GM18867 (cell line): ENCODE results near the gene NUP210.

Experiments
- ATAC-seq: cut with Tn5 transposase; IDR thresholded peaks from one replicate; pipeline ENCODE4 v1.9.1; 2021; ENCODE audit warnings: mild to moderate bottlenecking, moderate library complexity; ENCODE audit not compliant: unreplicated experiment

NUP210 gene

DNA sequence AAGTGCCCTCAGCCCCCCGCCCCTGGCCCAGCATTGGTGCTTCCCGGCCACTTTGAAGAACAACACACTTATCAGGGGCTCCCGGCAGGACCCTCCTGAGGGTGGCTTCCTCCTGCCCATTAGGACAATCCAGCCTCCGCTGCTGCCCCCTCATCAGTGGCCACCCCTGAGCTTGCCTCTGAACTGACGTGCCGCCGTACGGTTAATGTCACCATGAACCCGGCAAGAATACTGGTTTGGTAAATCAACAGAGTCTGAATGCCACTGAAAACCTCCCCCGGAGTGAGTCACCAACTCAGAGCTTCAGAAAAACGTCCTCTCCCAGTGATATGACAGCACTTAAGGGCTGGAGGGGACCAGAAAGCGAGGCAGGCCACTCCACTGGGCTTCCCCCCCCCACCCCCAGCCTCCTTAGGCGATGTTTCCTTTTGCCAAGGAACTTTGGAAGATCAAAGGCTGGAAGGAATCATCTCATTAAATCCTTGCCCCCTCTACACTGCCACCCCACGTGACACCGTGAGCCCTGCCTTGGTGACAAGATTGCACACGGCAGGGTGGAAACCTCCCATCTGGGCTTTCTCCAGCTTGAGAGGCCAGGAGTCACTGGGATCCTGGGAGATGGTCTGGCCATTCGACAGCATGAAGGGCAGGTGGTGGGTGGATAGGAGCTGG lies 142.1 kb downstream of the NUP210 start:
- ATAC-seq = no peak

DNA sequence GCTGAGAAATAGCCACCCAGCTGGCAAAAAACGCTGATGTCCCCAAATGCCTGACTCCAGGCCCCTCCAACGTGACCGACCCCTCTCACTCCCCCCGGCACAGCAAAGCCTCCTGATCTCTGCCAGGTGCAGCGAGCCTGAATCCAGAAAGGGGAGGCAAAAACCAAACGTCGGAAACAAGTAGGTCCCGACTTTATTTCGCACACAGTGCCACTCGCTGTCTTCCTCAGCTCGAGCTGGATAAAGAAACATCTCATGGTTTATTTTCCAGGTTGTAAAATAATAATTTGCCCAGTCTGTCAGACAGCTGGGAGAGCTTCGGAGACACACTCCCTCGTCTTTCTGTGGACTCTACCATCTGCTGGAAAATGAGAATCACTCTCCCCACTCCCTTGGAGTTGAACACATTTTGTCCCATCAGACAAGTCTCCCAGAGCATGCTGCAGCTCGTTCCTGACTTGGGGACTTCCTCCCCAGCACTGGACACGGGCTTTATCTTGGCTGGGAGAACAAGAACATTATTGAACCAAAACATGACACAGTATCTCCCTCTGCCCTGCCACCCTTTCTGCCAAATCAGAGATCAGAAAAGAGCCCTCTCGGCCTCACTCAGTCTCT lies 142.8 kb downstream of the NUP210 start:
- ATAC-seq = no peak

DNA sequence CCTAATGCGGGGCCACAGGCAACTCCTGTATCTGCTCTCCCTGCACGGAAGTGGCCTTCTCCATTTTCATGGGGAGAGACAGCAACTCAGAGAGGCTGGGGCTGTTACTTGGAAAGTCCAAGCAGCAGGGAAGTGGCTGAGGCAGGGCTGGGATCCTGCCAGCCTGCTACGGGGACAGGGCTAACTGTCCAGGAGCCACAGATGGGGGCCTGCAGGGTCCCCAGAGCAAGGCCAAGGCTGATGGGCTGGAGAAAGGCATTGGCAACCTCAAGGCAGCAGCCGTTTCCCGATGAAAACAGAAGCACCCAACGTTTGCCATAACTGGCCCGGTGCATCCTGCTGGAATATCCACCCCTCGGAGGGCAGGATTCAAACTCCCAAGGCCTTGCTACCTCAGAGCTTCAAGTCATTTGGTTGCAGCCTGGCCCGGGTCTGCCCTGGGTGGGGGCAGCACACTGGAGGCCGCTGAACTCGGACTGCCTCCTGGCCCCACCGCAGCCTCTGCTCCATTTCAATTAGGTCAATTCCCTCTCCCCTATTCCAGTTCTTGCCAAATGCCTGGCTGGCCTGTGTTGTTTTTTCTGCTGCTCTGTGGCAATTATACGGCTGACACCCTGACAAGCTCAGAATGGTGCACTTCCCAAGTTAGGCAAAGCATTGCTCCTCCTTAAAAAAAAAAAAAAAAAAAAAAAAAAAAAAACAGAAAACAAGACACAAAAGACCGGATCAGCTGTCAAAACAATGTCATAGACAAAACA lies 143.5 kb downstream of the NUP210 start:
- no peak for ATAC-seq

DNA sequence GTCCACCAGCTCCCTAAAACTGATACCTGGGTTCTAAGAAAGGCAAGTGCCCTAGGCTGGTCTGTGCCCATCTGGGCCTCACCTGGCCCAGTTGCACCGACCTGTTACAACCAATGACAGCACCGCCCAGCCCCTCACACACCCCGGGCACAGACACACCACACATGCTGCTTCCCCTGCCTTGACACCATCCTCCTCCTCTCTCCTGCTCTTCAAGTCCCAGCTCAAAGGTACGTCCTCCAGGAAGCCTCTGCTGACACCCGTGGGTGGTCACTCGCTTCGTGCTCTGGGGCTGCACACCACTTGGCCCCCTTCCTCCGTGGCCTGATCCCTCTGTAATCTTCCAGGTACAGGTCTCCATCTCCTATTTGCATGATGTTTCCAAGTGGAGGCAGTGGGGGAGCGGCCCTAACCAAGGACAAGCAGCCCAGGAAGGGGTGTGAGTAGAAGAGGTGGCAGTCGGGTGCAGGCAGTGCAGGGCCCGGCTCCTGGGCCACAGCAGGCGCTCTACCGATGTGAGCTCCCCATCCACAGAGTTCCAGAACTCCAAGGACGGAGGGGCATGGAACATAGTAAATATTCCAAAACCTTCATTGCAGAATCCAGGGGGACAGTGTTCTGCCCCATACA lies 144.6 kb downstream of the NUP210 start:
- ATAC-seq = no peak

DNA sequence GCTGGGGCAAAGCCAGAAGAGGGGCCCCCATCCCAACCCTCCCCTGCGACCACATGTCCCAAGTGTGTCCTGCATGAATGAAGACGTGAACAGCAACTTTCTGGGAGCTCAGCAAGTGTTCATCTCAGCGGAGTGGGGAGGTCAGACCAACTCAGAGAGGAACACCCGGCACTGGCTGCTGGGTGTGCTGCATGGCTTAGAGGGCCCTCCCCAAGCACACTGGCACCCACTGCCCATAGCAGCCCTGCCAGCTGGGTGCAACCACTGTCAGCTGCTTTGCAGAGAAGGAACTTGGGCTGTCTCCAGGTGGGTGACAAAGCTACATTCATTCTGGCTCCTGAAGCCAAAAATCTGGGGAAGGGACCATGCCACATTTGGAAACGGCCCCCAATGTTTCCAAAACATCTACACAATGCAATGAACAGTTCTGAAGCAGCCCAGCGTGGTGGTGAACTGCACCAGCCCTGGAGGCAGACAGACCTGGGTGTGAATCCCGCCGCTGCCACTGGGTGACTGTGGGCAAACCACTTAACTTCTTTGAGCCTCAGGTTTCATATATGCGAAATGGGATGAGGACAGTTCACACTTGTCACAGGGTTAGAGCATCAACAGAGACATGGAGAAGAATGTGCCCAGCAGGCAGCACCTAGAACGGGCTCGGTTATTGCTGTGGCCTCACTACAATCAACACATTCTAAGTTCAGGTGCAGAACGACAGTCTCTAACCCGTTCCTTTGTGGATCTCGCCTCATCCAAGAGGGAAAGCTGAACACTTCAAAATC lies 145.4 kb downstream of the NUP210 start:
- ATAC-seq = no peak

DNA sequence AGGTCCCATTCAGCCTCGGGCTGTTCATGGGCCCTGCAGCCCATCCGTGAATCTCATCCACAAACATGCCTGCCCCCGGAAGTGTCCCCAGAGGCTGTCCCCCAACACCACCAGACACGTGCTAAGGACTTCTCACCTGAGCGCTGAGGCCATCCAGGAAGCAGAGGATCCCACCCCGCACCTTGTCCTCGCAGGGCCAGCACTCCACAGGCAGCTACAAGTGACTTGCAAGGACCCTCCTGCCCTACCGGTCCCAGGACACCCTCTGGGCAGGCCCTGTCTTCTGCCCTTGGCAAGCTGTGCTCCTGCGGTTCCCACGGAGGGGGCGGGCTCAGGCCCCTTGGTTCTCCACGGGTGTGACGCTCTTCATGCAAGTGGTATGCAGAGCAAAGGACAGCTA lies 146.0 kb downstream of the NUP210 start:
- no peak for ATAC-seq

DNA sequence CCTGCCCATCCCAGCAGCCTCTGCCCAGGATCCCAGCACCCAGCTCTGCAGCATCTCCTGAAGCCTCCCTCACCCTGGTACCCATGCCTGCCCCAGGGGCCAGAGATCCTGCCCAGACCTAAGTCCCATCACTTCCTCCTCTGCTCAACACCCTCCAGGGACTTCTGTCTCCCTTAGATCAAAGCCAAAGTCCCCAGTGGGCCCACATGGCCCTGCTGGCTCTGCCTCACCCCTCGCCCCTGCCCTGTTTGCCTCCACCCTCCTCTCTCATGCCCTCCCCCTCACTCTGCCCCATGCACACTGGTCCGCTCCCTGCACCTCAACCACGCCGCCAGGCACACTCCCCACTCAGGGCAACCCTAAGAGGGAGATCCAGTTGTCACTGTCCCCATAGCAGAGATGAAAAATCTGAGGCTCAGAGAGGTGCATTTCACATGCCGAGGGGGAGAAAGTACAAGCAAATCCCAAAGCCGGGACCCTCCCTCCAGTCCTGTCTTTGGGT lies 146.5 kb downstream of the NUP210 start:
- ATAC-seq = no peak

DNA sequence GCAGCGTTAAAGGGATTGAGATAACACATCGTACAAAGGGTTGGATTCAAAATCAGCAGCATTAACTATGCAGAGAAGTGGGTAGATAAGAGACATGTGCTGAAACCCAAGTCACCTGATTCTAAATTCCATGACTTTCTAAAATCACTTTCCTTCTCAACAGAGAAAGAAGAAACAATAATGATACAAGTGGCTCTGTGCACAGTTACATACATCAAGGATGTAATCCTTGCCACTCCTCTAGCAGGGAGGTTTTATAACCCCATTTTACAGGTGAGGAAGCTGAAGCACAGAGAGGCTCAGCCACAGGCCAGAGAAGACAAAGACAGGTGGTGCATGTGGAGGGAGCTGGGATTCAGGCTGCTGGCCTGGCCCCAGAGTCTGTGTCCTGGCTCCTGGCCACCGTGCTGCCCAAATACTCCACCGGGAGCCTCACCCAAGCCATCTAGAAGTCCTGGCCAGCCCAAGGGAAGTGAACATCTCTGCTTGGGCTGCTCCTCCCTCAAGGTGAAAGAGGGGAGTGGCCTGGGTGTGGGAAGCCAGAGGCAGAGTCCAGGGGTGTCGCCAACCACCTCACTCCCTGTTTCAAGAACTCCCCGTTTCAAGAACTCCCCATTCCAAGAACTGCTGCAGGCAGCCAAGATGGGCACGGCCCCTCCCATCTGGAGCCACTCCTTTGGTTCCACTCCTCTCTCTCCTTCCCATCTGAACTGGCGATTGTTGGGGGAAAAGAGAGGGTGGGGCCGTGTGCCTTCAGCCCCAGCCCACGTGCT lies 147.1 kb downstream of the NUP210 start:
- no peak for ATAC-seq

DNA sequence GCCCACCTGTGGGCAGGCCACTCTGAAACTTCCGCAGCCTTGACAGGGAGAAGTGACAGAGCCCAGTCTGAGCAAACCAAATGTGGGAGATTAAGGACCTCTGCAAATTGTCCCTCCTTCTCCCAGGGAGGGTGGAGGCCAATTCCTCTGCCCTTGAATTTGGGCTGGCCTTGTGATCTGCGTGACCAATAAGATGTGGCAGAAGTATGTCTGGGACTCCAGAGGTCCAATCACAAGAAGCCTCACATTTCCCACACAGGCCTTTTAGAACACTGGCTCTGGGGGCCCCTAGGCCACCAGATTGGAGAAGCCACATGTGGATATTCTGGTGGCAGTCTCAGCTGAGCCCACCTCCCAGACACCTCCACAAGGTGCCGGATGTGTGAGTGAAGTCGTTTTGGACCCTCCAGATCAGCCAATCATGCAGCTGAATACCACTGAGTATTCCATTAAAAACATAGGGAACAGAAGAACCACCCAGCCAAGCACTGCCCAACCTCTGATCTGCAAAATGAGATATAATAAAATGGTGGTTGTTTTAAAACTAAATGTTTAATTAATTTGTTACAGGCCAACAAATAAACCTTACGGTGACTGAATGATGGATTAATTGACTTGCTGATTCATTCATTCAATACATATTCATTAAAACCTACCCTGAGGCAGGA lies 150.3 kb downstream of the NUP210 start:
- ATAC-seq = no peak

DNA sequence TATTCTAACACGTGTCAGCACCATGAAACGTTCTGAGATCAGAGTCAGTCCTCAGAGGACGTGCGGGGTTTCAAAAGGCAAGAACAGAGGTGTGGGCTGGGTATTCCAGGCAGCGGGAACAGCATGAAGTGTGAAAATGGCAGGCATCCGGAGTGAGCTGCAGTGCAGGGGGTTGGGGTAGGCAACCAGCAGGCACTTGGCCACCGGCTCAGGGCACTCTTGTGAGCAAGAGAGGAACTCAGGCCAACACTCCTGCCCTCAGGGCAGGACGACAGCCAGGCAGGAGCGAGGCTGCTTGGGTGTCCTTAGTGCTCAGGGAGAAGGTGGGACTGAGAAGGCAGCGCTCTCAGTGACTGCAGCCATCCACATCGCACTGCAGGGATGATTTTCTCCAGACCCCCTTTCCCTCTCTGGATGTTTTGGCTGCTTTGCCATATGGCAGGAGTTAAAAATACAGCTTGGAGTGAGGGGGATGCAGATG lies 151.1 kb downstream of the NUP210 start:
- ATAC-seq = no peak

DNA sequence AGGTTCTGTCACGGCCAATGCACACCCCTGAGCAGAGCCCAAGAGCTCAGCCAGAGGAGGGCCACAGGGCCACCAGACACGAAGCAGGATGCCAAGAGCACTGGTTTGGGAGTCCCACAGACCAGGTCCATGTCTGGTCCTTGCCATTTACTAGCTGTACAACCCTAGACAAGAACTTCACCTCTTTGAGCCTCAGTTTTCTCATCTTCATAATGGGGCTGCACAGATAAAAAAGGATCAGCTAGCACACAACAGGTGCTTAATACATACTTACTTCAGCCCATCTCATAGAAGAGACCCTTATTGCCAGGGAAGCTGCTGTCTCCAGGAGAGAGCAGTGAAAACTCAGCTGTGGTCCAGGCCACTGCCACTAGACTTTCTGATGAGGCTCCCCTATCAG lies 152.0 kb downstream of the NUP210 start:
- no peak for ATAC-seq

DNA sequence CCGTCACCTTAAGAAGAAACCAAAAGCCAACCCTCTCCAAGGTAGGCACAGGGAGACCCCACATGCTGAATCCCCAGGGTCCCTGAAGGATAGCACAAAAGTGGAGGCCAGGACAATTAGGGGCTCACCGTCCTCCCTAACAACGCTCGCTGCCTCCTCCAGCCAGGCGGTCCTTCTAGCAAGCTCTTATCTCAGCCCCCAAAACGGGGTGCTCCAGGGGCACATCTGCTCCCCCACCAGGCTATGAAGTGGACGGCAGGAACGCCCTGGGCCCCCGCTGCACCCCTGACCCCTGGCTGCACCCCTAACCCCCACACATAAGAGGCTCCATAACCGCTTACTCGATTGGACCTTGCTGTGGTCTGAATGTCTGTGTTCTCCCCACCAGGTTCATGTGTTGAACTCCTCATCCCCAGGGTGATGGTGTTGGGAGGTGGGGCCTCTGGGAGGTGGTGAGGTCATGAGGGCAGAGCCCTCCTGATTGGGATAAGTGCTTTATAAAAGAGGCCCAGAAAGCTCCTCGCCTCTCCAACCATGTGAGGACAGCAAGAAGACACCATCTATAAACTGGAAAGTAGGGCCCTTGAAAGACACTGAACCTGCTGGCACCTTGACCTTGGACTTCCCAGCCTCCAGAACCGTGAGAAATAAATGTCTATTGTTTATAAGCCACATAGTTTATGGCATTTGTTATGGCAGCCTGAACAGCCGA lies 153.3 kb downstream of the NUP210 start:
- no peak for ATAC-seq
